ENCODE results near the gene METTL23.
A peak's percentile ranks its signal among the peaks of the same experiment; 100 is the strongest.

METTL23 gene

GRCh38 chr17:76733618-76733957 is 6.9 kb downstream of the METTL23 start:
- H3K4me3 ChIP-seq (ENCODE audit: low read depth, low read length), result peak overlapping the region; percentile 94
- H3K9me3 ChIP-seq, result no peaks in the 10 kb centered on the region
- no peak for TF ChIP-seq CTCF (IDR thresholded peaks at IDR 0.05; ENCODE audit: low read depth, low read length)
- peaks cover 5% of the 10 kb centered on the region for H3K4me1 ChIP-seq
- no peak for DNase-seq
- peaks cover 66% of the 10 kb centered on the region for H3K36me3 ChIP-seq
- no peaks in the 10 kb centered on the region for H3K27me3 ChIP-seq

DNA sequence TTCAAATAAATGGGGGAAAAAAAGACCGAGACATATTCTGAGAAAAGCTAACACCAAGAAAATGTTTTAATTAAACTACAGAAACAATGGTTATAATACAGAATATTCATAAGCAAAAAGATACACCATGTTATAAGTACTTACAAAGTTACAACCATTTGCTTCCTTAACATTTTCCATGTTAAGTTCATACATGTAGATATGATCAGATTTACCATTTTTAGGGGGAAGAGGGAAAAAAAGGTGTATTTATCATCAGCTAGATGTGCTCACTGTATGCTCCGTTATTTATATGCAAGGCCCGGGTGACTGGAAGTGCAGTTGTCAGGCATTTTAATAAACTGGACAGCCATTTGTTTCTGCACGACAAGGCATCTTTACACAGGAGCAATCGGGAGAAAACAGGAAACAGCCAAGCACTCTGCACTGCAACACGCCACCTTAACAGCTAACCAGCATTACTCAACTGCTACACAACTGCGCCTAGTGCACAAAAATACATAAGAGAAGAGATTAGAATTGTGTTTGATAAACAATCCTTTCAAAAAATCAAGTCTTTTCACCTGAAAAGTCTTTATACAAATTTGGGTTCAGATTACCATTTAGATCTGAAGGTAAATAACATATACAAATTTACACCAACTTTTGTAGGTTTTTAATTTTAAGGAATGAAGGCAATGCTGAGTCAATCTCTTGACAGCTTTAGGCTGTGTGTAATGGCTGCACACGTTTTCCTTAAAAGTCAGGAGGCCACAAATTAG is 7.6 kb downstream of the METTL23 start:
- no peak for TF ChIP-seq CTCF (IDR thresholded peaks at IDR 0.05; ENCODE audit: low read depth, low read length)
- no peak for DNase-seq
- Histone ChIP-seq H3K4me3 (ENCODE audit: low read depth, low read length) (peak overlapping the region; percentile 94), H3K36me3 (peaks cover 66% of the 10 kb centered on the region), H3K4me1 (peaks cover 5% of the 10 kb centered on the region), H3K9me3 (no peaks in the 10 kb centered on the region), H3K27me3 (no peaks in the 10 kb centered on the region)

- DNase-seq, result no peak
- Histone ChIP-seq H3K9me3 (no peaks in the 10 kb centered on the region), H3K27me3 (no peaks in the 10 kb centered on the region), H3K4me1 (peaks cover 5% of the 10 kb centered on the region; the same call in 1 of the 2 replicates), H3K36me3 (peaks cover 66% of the 10 kb centered on the region), H3K4me3 (ENCODE audit: low read depth, low read length) (peak overlapping the region; percentile 94)
- no peak for TF ChIP-seq CTCF (IDR thresholded peaks at IDR 0.05; ENCODE audit: low read depth, low read length)
These were observed 8.4 kb downstream of the METTL23 start for GRCh38 chr17:76735006-76735405.

- H3K36me3 ChIP-seq, result peaks cover 61% of the 10 kb centered on the region
- H3K4me1 ChIP-seq, result peaks cover 5% of the 10 kb centered on the region; the same call in 1 of the 2 replicates
- peak overlapping the region; percentile 94 for H3K4me3 ChIP-seq (ENCODE audit: low read depth, low read length)
- H3K9me3 ChIP-seq, result no peaks in the 10 kb centered on the region
- no peak; the same call in 1 of the 2 replicates for TF ChIP-seq CTCF (IDR thresholded peaks at IDR 0.05; ENCODE audit: low read depth, low read length)
- no peaks in the 10 kb centered on the region for H3K27me3 ChIP-seq
- DNase-seq, result no peak
These were observed 9.1 kb downstream of the METTL23 start for GRCh38 chr17:76735586-76736348.

DNA sequence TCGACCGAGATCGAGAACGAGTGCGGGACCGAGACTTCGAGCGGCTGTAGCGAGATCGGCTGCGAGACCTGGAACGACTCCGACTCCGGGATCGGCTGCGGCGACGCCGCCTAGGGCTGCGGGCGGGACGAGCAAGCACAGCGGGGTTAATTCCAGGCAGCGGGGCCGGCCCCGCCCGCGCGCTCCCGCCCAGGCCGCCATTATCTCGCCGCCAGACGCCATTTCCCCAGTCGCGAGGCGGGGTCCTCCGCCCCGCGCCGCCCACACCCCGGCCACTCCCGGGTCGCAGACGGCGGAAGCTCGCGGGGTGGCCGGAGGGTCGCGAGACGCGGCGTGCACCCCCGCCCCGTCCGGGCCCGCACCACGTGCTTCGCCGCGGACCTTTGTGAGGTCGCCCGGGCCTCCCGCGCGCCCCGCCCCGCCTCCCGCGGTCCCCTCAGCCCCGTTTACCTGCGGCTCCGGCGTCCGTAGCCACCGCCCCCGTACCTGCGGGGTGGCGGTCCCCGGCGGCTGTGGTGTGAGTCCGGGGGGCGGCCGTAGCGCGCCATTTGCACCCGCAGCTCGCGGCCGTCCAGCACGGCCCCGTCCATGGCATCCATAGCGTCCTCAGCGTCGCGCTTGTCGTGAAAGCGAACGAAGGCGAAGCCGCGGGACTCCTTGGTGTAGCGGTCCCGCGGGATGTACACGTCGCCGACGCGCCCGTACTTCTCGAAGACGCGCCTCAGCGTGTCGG is 9.9 kb downstream of the METTL23 start:
- peaks cover 5% of the 10 kb centered on the region; the same call in 1 of the 2 replicates for H3K4me1 ChIP-seq
- peak; percentile 9 for TF ChIP-seq CTCF (IDR thresholded peaks at IDR 0.05; ENCODE audit: low read depth, low read length)
- DNase-seq, result peak; percentile 73
- peak overlapping the region; percentile 94 for H3K4me3 ChIP-seq (ENCODE audit: low read depth, low read length)
- no peaks in the 10 kb centered on the region for H3K27me3 ChIP-seq
- H3K36me3 ChIP-seq, result peaks cover 55% of the 10 kb centered on the region
- no peaks in the 10 kb centered on the region for H3K9me3 ChIP-seq

Measured in BE2C (cell line).